ENCODE results near the gene EFCAB14.

DNA sequence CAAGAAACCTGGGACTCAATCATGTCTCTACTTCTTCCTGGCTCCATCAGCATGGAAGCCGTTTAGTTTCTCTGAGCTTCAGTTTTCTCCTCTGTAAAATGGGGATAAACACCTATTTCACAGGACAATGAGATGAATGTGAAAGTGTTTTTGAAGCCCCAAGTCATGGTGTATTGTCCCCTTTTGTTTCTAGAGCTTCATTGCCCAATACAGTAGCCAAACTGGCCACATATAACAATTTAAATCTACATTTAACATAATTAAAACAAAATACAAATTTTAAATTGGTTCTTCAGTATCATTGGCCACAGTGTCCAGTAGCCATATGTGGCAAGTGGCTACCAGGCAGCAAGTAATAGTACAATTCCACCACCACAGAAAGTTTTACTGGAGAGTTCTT, 2.3 kb upstream of the EFCAB14 start:
- TF ChIP-seq SIN3A (IDR thresholded peaks at IDR 0.05; ENCODE audit: borderline replicate concordance, insufficient read depth, low read length) (no peak), FOXP2 (optimal IDR thresholded peaks at IDR 0.05; ENCODE audit: borderline replicate concordance, extremely low read depth, extremely low read length, insufficient read depth) (no peak), TAF1 (IDR thresholded peaks at IDR 0.05; ENCODE audit: borderline replicate concordance, insufficient read depth, low read length) (no peak), POLR2AphosphoS5 (IDR thresholded peaks at IDR 0.05; ENCODE audit: low read depth, low read length) (no peak)

Data from PFSK-1 (cell line).